BLaER1 (cell line): ENCODE measurements around the gene ARFGEF3.
"Not testable (repeated sequence)": the region's sequence is repeated elsewhere in the genome, so short reads cannot be mapped to it uniquely, and the experiment has no call there.

ENCODE experiments used
- H3K27ac ChIP-seq: shearing (Covaris generic); formaldehyde crosslinking; 2 replicates; pipeline ENCODE4 v1.8.1; 2022
- H3K27me3 ChIP-seq: shearing (Covaris generic); formaldehyde crosslinking; 2 replicates; pipeline ENCODE4 v1.8.1; 2022
- H3K36me3 ChIP-seq: shearing (Covaris generic); formaldehyde crosslinking; 2 replicates; pipeline ENCODE4 v1.8.1; 2022
- H3K4me1 ChIP-seq: shearing (Covaris generic); formaldehyde crosslinking; 2 replicates; pipeline ENCODE4 v1.8.1; 2022
- H3K4me2 ChIP-seq: shearing (Covaris generic); formaldehyde crosslinking; 2 replicates; pipeline ENCODE4 v1.8.1; 2022
- H3K4me3 ChIP-seq: shearing (Covaris generic); formaldehyde crosslinking; 2 replicates; pipeline ENCODE4 v1.8.1; 2022
- H3K9ac ChIP-seq: shearing (Covaris generic); formaldehyde crosslinking; 2 replicates; pipeline ENCODE4 v1.8.1; 2022
- H3K9me3 ChIP-seq: shearing (Covaris generic); formaldehyde crosslinking; 2 replicates; pipeline ENCODE4 v1.8.1; 2022
- H4K20me1 ChIP-seq: shearing (Covaris generic); formaldehyde crosslinking; 2 replicates; pipeline ENCODE4 v1.8.1; 2022
- Cebpa-rat ChIP-seq: shearing (Covaris generic); IDR thresholded peaks from 2 replicates; pipeline ENCODE4 v1.8.1; 2022

ARFGEF3 gene

GRCh38 chr6:138343112-138343511, 181.4 kb downstream of the ARFGEF3 start:
- no peak overlapping the region for H3K4me3 ChIP-seq
- TF ChIP-seq Cebpa-rat, result no peak
- H3K36me3 ChIP-seq, result no peaks in the 10 kb centered on the region
- no peak overlapping the region for H3K27ac ChIP-seq
- no peak overlapping the region for H3K4me2 ChIP-seq
- H3K9me3 ChIP-seq, result no peaks in the 10 kb centered on the region
- H3K4me1 ChIP-seq, result no peaks in the 10 kb centered on the region
- H3K9ac ChIP-seq, result no peak overlapping the region
- no peaks in the 10 kb centered on the region for H3K27me3 ChIP-seq
- H4K20me1 ChIP-seq, result no peaks in the 10 kb centered on the region

GRCh38 chr6:138345565-138346285, 184.0 kb downstream of the ARFGEF3 start:
- no peak overlapping the region for H3K27ac ChIP-seq
- no peak for TF ChIP-seq Cebpa-rat
- no peak overlapping the region for H3K4me2 ChIP-seq

GRCh38 chr6:138346302-138347195, 184.8 kb downstream of the ARFGEF3 start:
- H3K27me3 ChIP-seq, result no peaks in the 10 kb centered on the region
- H3K9ac ChIP-seq, result no peak overlapping the region
- H3K36me3 ChIP-seq, result no peaks in the 10 kb centered on the region
- no peaks in the 10 kb centered on the region for H3K4me1 ChIP-seq
- TF ChIP-seq Cebpa-rat, result no peak
- H3K4me2 ChIP-seq, result no peak overlapping the region
- no peaks in the 10 kb centered on the region for H3K9me3 ChIP-seq
- H3K4me3 ChIP-seq, result no peak overlapping the region
- H3K27ac ChIP-seq, result no peak overlapping the region
- no peaks in the 10 kb centered on the region for H4K20me1 ChIP-seq

More at GRCh38 chr6:138345565-138346285, 184.0 kb downstream of the ARFGEF3 start:
- no peaks in the 10 kb centered on the region for H3K9me3 ChIP-seq
- no peak overlapping the region for H3K9ac ChIP-seq
- H4K20me1 ChIP-seq, result no peaks in the 10 kb centered on the region
- H3K27me3 ChIP-seq, result no peaks in the 10 kb centered on the region
- no peak overlapping the region for H3K4me3 ChIP-seq
- no peaks in the 10 kb centered on the region for H3K36me3 ChIP-seq
- H3K4me1 ChIP-seq, result no peaks in the 10 kb centered on the region

GRCh38 chr6:138347864-138348263, 186.1 kb downstream of the ARFGEF3 start:
- Histone ChIP-seq H3K27me3 (no peaks in the 10 kb centered on the region), H3K27ac (no peak overlapping the region), H3K9me3 (no peaks in the 10 kb centered on the region), H3K9ac (no peak overlapping the region), H4K20me1 (no peaks in the 10 kb centered on the region), H3K4me3 (no peak overlapping the region), H3K4me1 (no peaks in the 10 kb centered on the region), H3K36me3 (no peaks in the 10 kb centered on the region), H3K4me2 (no peak overlapping the region)
- no peak for TF ChIP-seq Cebpa-rat

GRCh38 chr6:138349891-138350290, 188.2 kb downstream of the ARFGEF3 start:
- no peak for TF ChIP-seq Cebpa-rat
- Histone ChIP-seq H3K9ac (no peak overlapping the region), H3K4me2 (no peak overlapping the region), H3K4me3 (no peak overlapping the region), H3K36me3 (no peaks in the 10 kb centered on the region), H4K20me1 (no peaks in the 10 kb centered on the region), H3K9me3 (no peaks in the 10 kb centered on the region), H3K27me3 (no peaks in the 10 kb centered on the region), H3K4me1 (no peaks in the 10 kb centered on the region), H3K27ac (no peak overlapping the region)

DNA sequence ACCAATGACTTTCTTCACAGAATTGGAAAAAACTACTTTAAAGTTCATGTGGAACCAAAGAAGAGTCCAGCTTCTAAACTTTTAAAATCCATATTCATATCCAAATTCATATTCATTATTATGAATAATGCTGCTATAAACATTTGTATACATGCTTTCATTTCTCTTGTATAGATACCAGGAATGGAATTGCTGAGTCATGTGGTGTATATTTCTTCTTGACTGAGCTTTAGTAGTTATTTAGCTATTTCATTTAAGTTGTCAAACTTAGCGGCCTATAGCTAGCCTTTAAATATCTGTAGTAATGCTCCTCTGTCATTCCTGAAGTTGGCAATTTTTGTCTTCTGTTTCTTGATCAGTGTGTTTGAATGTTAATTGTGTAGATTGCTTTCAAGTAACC, 196.2 kb downstream of the ARFGEF3 start:
- Histone ChIP-seq H4K20me1 (no peaks in the 10 kb centered on the region), H3K36me3 (no peaks in the 10 kb centered on the region), H3K4me3 (no peak overlapping the region), H3K9me3 (no peaks in the 10 kb centered on the region), H3K4me2 (no peak overlapping the region), H3K27ac (no peak overlapping the region), H3K27me3 (no peaks in the 10 kb centered on the region), H3K4me1 (no peaks in the 10 kb centered on the region), H3K9ac (no peak overlapping the region)
- TF ChIP-seq Cebpa-rat, result no peak

- H3K9me3 ChIP-seq, H3K27me3 ChIP-seq, H3K4me3 ChIP-seq, H4K20me1 ChIP-seq, H3K4me2 ChIP-seq, H3K4me1 ChIP-seq, H3K9ac ChIP-seq, H3K27ac ChIP-seq, H3K36me3 ChIP-seq: not testable (repeated sequence)
Measured at GRCh38 chr6:138368684-138369083, 206.9 kb downstream of the ARFGEF3 start.

DNA sequence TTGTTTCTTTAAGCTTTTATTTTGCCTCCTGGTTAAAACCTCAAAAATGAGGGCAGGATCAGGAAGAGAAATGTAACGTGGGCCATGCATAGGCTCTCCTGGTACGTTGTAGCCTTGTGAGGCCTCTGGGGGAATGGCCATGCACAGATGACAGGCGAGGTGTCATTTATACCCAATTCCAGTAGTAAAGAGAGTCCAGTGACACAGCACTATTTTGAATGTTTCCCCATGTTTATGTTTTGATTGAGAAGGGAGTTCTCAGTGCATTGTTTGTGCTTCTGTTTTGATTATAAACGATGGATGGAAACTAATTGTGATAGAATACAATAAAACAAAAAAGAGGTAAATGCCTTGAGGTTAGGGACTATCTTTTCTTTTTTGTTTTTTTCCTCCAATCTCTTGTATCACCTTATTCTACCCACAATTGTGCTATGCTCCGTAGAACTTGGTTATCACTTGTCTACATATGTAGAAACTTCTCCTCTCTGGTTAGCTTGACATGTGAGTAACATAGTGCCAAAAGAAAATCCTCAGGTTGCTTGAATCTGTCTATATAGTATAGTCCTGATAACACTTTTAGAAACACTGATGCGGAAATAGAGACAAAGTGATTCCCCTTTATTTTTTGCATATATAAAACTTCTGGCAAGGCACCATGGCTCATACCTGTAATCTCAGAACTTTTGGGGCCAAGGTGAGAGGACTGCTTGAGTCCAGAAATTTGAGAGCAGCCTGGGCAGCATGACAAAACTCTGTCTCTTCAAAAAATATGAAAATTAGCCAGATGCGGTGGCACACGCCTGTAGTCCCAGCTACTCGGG, 209.1 kb downstream of the ARFGEF3 start:
- H3K4me3 ChIP-seq, result no peak overlapping the region
- H3K4me1 ChIP-seq, result no peaks in the 10 kb centered on the region
- no peaks in the 10 kb centered on the region for H3K9me3 ChIP-seq
- H3K9ac ChIP-seq, result no peak overlapping the region
- no peak overlapping the region for H3K27ac ChIP-seq
- no peaks in the 10 kb centered on the region for H4K20me1 ChIP-seq
- H3K27me3 ChIP-seq, result no peaks in the 10 kb centered on the region
- TF ChIP-seq Cebpa-rat, result no peak
- no peaks in the 10 kb centered on the region for H3K36me3 ChIP-seq
- no peak overlapping the region for H3K4me2 ChIP-seq

DNA sequence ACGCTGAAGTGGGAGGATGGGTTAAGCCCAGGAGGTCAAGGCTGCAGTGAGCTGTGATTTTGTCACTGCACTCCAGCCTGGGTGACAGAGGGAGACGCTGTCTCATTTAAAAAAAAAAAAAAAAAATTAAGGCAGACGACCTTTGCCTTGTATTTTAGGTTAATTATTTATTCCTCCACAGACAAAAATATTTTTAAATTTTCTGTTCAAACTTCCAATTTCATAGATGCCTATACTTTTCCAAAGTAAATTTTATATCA, 209.6 kb downstream of the ARFGEF3 start:
- no peaks in the 10 kb centered on the region for H3K36me3 ChIP-seq
- H3K9ac ChIP-seq, result no peak overlapping the region
- no peak overlapping the region for H3K4me2 ChIP-seq
- H3K4me1 ChIP-seq, result no peaks in the 10 kb centered on the region
- no peak overlapping the region for H3K4me3 ChIP-seq
- no peaks in the 10 kb centered on the region for H3K9me3 ChIP-seq
- TF ChIP-seq Cebpa-rat, result no peak
- no peak overlapping the region for H3K27ac ChIP-seq
- no peaks in the 10 kb centered on the region for H3K27me3 ChIP-seq
- H4K20me1 ChIP-seq, result no peaks in the 10 kb centered on the region

DNA sequence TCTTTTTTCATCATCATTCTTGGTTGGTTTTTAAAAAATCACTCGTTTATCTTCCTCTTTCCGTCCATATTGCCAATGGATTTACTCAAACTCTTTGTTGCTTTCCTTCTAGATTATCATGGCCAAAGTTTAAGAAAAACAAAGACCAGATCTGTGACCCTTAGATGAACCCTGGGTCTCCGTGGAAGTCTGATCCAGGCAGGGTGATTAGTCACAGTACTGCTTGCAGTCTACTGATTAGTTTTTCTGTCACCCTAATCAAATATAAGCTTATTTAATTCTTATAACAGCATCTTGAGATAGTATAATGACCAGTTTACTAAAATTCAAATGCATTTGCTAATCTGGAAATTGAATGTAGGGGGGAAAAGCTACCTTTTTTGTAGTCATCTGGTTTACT, 210.0 kb downstream of the ARFGEF3 start:
- Histone ChIP-seq H3K4me2 (no peak overlapping the region), H3K27ac (no peak overlapping the region), H3K27me3 (no peaks in the 10 kb centered on the region), H3K36me3 (no peaks in the 10 kb centered on the region), H3K9ac (no peak overlapping the region), H4K20me1 (no peaks in the 10 kb centered on the region), H3K9me3 (no peaks in the 10 kb centered on the region), H3K4me3 (no peak overlapping the region), H3K4me1 (no peaks in the 10 kb centered on the region)
- no peak for TF ChIP-seq Cebpa-rat
